HG03039 (cell line): Measurements from ENCODE around the gene LILRB2.
"Not testable (repeated sequence)": the region's sequence is repeated elsewhere in the genome, so short reads cannot be mapped to it uniquely, and the experiment has no call there.

Source experiments
- ATAC-seq: cut with Tn5 transposase; IDR thresholded peaks from one replicate; pipeline ENCODE4 v1.9.1; 2021; ENCODE audit warnings: mild to moderate bottlenecking, moderate library complexity; ENCODE audit not compliant: unreplicated experiment

Gene LILRB2

GRCh38 chr19:54275951-54276350 lies 5.0 kb downstream of the LILRB2 start:
- ATAC-seq = no peak

- not testable (repeated sequence) for ATAC-seq
These were observed 6.4 kb downstream of the LILRB2 start for GRCh38 chr19:54274516-54274915.

DNA sequence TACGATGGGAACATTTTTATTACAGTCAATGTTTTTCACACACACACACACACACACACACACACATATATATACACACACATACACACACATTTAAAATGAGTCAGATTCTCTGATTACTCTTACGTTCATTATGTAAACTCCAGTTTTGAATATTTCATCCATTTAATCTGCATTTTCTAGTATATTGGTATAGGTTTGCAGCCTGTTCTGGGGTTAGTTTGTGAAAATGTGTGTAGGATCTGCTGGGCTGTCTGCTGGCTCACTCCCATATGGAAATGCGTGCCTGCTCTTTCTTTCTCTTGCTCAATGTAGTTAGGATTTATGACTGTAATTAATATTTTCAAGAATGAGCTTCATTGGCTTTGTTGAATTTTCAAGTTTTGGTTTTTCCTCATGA lies 7.1 kb downstream of the LILRB2 start:
- ATAC-seq = no peak

DNA sequence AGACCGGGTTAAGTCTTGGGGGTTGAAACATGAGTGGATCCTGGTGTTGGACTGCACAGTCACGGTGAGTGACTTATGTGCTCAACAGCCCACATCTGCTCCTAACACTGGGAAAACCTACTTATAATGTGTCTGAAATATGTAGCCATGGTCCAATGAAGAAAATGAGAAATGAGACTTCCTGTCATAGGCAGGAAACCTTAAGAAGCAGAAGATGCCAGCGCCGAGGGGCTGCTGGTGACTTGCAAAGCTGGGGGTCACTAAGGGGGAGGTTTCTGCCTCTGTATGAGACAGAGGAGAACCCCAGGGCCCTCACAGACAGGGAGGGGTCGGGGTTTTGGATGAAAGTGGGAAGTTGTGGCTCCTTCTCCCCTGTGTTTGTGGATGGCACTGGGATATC lies 8.7 kb downstream of the LILRB2 start:
- ATAC-seq = not testable (repeated sequence)

DNA sequence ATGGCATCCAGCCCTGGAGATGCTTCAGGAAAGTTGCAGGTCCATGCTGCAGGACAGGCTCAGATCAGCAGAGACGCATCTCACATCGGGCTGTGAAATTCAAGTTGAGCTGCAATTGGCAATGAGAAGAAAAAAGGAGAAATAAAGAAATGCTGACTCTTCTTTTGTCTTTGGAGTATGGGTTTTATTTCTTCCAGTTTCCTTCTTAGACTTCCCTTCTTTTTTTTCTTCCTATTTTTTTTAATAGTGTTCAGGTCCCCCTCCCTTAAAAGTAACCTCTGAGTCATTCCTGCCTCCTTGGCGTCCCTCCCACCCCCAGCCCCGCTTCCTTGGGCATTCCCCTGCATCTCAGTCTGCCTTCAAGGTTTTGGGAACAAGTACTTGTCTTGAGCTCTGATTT lies 9.3 kb downstream of the LILRB2 start:
- not testable (repeated sequence) for ATAC-seq

GRCh38 chr19:54271106-54271505 lies 9.8 kb downstream of the LILRB2 start:
- no peak for ATAC-seq

DNA sequence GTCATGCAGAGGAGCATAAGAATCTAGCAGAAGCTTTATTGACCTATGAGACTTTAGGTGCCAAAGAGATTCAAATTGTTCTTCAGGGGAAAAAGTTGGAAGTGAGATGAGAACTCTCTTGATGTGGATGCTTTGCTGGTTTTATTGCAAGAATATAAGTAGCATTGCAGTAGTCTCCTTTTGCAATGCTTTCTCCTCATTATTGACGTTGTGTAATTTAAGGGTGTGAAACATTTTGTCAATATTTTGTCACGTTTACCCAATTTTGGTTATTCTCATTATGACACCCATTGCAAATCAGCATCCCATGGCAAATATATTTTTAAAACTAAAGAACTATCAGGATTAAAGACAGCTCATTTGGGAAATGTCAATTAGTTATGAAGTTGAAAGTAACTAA lies 12.0 kb downstream of the LILRB2 start:
- ATAC-seq = no peak

- ATAC-seq = no peak
These were observed 14.8 kb downstream of the LILRB2 start for GRCh38 chr19:54266133-54266532.

DNA sequence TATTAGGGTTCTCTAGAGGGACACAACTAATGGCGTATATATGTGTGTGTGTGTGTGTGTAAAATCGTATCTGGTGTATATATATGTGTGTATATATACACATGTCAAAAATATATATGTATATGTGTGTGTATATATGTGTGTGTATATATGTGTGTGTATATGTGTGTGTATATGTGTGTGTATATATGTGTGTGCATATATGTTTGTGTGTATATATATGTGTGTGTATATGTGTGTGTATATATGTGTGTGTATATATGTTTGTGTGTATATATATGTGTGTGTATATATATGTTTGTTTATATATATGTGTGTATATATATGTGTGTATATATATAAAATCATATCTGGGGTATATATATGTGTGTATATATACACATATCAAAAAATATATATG lies 18.4 kb downstream of the LILRB2 start:
- no peak for ATAC-seq

DNA sequence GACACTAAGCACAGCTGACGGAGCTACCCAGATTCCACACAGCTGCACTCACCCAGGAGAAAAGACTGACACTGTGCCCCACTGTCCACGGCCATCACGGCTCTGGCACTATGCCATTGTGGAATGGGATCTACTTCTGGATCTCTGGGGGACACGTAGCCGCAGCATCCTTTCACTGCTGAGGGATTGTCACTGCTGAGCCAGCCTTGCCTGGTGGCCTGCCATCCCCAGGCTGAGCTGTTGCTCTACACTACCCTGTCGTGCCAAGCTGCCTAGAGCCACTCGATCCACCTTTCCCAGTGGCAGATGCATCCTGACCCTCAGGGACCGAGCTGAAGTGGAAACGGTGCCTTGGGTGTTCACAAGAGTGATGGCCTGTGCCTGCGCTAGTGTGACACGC lies 18.8 kb downstream of the LILRB2 start:
- no peak for ATAC-seq

DNA sequence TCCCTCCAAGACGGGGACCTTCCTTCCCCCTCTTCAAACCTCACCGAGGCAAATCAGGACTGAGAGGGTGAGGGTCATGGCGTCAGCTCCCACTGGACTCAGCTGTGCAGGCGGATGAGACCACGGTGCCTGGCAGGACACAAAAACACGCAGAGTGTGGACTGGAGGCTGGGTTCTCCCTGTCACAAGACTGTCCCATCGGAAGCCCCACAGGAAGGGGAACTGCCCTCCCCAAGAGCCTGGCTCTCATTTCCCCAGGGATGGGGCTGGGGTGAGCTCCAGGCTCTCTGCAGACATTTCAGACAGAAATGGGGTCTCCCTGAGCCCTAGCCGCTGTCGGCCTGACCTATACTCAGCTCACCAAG lies 23.8 kb downstream of the LILRB2 start, which contains the start of gene LILRB5:
Gene LILRB5 (minus strand): TSS at position 158 of the 365 bp plus-strand sequence. CDS start 80 bp downstream, at position 78.
- ATAC-seq = no peak

DNA sequence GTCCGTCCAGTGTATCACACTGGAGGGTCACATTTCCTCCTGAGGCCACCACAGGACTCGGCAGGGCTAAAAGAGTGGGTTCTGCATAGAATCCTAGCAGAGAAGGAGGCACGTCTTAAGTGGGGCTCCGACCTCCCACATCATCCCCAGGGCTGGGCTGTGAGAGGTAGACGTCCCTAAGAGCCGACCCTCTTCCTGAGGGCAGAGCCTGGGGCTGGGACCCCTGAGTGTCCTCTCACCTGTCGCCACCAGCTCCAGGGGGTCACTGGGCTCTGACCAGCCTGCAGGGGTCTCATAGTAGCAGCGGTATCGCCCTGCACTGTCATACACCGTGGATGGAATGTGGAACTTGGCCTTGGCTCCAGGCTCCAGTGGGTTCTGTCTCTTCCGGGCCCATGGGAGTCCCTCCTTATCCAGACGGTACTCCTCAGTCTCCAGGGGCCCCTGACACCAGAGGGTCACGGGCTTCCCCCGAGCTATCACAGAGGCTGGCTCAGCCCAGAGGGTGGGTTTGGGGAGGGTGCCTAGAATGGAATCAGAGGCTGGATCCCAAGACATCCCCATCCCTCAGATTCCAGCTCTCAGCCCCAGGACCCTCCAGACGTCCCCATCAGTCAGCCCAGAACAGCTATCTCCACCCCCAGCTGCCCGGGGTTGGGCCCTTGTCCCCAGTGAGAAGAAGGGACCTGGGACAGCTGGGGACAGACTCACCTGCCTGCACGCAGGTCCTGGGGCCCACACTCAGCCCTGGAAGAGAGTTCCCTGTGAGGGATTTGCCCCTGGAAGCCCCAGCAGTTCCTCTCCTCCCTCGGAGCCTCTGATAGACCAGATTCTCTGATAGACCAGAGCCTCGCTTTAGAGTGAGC lies 24.4 kb downstream of the LILRB2 start:
- no peak for ATAC-seq

GRCh38 chr19:54255105-54255775 lies 25.7 kb downstream of the LILRB2 start:
- ATAC-seq = no peak

DNA sequence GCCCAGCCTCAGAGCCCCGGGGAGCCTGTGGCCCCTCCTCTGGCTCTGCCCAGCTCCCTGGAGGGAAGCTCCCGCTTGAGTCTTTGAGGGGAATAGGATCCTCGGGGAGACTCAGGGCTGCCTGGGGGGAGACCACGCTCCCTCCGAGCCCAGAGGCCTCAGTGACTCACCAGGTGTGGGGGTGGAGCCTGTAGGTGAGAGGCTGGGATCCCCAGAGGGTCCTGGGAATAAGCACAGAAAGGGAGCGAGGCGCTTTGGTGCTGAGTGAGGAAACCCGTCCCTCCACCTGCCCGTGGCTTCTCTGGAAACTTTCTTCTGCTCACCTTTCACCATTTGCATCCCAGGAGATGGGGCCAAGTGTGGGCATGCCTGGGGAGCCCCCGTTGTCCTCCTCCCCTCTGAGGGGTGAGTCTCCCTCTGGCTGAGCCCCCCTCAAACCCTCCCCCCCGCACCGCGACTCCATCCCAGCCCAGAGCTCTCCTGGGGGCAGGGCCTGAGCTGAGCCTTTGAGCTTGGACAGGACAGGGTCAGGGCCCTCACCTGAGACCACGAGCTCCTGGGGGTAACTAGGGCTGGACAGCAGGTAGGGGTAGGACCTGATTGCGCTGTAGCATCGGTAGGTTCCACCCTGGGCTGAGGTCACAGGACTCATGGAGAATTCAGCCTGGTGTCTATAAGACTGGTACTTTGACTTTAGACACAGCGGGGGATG lies 26.6 kb downstream of the LILRB2 start:
- ATAC-seq = no peak

DNA sequence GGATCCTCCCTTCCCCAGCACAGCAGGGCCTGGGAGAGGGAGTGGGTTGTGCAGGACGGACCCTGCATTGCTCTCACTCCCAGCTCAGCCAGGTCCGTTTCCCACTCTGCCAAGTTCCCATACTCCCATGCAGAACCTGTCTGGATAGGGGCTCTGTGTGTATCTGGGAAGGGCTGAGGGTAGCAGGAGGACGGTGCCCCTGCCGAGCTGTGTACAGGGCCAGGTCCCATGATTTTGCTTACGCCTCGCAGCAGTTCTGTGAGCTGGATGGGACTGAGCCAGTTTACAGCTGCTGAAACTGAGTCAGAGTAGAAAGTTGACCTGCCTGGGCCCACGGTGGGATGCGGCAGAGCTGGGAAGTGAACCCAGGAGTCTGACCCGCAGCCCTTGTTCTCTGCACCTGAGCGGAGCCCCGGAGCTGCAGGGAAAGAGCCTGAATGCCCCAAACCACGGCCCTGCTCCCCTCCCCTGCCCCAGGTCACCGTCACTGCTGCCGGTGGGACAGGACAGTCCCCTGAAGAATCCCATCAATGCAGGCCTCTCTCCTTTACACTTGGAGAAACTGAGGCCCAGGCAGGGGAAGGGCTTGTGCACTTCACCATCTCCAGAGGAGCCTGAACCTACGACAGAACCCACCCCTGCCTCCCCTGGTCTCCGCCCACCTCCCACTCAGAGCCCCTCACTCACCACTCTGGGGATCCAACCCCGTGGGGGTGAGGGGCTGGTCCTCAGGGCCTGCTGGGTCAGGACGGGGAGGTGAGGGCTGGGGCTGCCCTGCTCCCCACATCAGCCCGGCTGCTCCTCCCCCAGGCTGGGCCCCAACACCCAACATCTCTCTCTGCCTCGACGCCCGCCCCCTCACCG lies 27.3 kb downstream of the LILRB2 start:
- ATAC-seq = no peak

- no peak for ATAC-seq
These were observed 28.1 kb downstream of the LILRB2 start for GRCh38 chr19:54252845-54253244.

DNA sequence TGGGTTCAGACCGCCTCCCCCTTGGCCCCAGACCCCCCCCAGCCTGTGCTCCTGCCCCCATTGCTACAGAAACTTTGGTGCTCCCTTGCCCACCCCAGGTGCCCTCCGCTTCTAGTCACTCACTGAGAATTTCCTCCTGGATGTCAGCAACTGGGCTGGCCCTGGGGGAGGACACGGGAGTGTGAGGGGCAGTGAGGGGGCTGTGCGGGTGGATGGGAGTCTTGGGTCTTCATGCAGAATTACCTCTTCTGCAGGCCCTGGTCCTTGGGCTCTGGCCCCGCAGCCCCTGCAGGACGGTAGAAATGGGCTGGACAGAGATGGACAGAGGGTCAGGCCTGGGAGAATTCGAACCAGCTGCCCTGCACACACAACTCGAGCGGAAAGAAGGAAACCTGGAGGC lies 28.7 kb downstream of the LILRB2 start:
- no peak for ATAC-seq

GRCh38 chr19:54248016-54248601 lies 32.8 kb downstream of the LILRB2 start:
- ATAC-seq = no peak

DNA sequence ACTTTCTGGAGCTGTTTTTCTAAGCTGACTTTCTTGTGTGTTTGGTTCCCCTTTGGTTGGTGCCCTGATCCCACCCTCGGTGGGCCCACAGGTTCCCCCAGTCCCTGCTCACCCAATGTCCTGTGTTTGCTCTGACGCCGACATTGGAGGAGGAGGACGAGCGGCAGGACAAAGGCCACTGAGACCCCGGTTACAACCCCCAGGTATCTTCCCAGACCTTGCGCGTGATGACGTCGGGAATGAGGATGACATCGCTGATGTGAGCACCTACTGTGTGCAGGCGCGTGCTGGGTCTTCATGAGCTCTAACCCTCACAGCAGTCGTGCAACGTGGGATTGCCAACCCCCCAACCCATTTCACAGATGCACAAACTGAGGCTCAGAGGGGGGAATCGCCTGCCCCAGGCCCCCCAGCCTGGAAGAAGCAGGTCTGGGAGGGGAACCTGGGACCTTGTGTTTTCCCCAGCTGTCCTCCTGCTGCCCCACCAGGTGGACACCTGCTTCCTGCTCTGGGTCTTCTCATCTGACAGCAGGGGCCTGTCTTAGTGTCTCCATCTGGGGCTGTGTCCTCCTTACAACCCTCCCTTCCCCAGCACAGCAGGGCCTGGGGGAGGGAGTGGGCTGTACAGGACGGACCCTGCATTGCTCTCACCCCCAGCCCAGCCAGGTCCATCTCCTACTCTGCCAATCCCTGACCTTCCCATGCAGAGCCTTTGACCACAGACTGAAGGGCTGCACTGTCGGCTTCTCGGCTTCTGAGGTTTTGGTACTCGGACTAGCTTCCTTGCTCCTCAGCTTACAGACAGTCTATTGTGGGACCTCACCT lies 33.6 kb downstream of the LILRB2 start:
- ATAC-seq = no peak
